ENCODE data around the gene PLEKHG5. TPM values are rescaled to one million over a fixed set of nuclear protein-coding genes. Genes with fewer than 3 reads are reported as not detected.
"Not testable (repeated sequence)": the region's sequence is repeated elsewhere in the genome, so short reads cannot be mapped to it uniquely, and the experiment has no call there.

The PLEKHG5 gene
- polyA plus RNA-seq, 3 donors = 0.03 TPM; not detected in 2

DNA sequence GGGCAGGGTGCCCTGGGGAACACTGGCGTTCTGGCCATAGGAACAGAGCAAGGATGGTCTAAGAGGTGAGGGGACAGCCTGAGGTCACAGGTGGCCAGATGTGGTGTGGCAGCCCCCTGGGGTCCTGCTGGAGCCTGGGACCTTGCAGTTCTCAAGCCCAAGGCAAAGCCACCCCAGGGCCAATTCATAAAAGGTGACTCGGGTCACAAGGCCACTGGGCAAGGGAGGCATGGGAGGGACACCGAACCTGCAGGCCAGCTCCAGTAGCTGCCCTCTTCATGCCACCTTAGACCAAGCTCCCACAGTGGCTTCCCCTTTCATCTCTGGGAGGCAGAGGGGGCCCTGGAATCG, 44.8 kb downstream of the PLEKHG5 start:
- Histone ChIP-seq H3K4me1 (ENCODE audit: control insufficient read depth in 1 of 2, insufficient read depth in 2 of 2, low read length in 2 of 2) (no peaks in the 10 kb centered on the region), H4K20me1 (ENCODE audit: insufficient read depth, low read length) (no peaks in the 10 kb centered on the region), H2AFZ (ENCODE audit: insufficient read depth, low read depth, low read length, poor library complexity, severe bottlenecking) (no peak overlapping the region), H3K27ac (ENCODE audit: low read depth in 1 of 2, low read length in 2 of 2) (no peak overlapping the region), H3K9ac (ENCODE audit: insufficient read depth, low read length, poor library complexity, severe bottlenecking) (no peak overlapping the region), H3K27me3 (ENCODE audit: control insufficient read depth in 2 of 2, insufficient read depth in 2 of 2, low read length in 2 of 2) (peaks cover 6 to 50% of the 10 kb centered on the region in 2 donors), H3K36me3 (replicated peaks in 1 of 2; ENCODE audit: control insufficient read depth in 1 of 2, insufficient read depth in 2 of 2, low read length in 2 of 2) (no peaks in the 10 kb centered on the region), H3K4me2 (replicated peaks; ENCODE audit: extremely low read depth, low read length, poor library complexity, severe bottlenecking) (no peak overlapping the region), H3K4me3 (replicated peaks in 1 of 3; ENCODE audit: low read depth in 2 of 3, low read length in 3 of 3) (no peak overlapping the region), H3K9me3 (replicated peaks in 1 of 2; ENCODE audit: control insufficient read depth in 1 of 2, insufficient read depth in 1 of 2, low read length in 2 of 2) (no peaks in the 10 kb centered on the region), H3K79me2 (ENCODE audit: insufficient read depth, low read length) (no peaks in the 10 kb centered on the region)
- TF ChIP-seq, protein P1, sequence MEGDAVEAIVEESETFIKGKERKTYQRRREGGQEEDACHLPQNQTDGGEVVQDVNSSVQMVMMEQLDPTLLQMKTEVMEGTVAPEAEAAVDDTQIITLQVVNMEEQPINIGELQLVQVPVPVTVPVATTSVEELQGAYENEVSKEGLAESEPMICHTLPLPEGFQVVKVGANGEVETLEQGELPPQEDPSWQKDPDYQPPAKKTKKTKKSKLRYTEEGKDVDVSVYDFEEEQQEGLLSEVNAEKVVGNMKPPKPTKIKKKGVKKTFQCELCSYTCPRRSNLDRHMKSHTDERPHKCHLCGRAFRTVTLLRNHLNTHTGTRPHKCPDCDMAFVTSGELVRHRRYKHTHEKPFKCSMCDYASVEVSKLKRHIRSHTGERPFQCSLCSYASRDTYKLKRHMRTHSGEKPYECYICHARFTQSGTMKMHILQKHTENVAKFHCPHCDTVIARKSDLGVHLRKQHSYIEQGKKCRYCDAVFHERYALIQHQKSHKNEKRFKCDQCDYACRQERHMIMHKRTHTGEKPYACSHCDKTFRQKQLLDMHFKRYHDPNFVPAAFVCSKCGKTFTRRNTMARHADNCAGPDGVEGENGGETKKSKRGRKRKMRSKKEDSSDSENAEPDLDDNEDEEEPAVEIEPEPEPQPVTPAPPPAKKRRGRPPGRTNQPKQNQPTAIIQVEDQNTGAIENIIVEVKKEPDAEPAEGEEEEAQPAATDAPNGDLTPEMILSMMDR (IDR thresholded peaks at IDR 0.05) = no peak
- no peak overlapping the region for H3K27ac Mint-ChIP-seq
- intact Hi-C loops (cut with micrococcal nuclease) = no loop called here
- H3K9me3 Mint-ChIP-seq = peaks cover 0 to 10% (median 0%) of the 10 kb centered on the region in 7 donors
- H3K27me3 Mint-ChIP-seq (ENCODE audit: low read depth in 3 of 3) = peaks cover 55 to 84% (median 69%) of the 10 kb centered on the region in 3 donors
- peaks cover 0 to 5% of the 10 kb centered on the region in 2 donors for H3K36me3 Mint-ChIP-seq
- peak overlapping the region in 1 of 2 donors; percentile 71 for H3K4me3 Mint-ChIP-seq
- WGBS (ENCODE audit: insufficient coverage) = 75% methylated on average over 4 of the region's 4 CpGs
- DNase-seq = no peak
- peaks cover 2% of the 10 kb centered on the region for H3K4me1 Mint-ChIP-seq

DNA sequence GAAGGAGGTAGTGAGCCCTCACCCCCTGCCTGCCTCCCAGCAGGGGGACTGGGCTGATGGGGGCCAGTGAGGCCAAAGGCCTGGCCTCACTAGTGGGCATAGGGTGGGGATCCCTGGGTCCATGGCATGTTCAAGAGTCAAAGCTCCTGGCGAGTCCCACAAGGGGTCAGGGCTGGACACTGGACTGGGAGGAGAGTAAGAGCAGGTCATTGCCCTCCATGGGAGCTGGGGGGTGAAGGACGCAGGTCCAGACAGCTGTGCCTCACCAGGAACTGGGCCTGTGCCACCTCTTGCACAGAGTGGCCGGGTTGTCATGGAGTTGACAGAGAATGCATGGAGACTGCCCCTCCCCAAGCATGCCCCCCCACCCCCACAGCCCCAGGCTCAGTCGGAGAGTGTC, 45.5 kb downstream of the PLEKHG5 start:
- H2AFZ ChIP-seq (ENCODE audit: insufficient read depth, low read depth, low read length, poor library complexity, severe bottlenecking); H3K4me3 ChIP-seq (replicated peaks in 1 of 3; ENCODE audit: low read depth in 2 of 3, low read length in 3 of 3); H3K4me2 ChIP-seq (replicated peaks; ENCODE audit: extremely low read depth, low read length, poor library complexity, severe bottlenecking); H3K9me3 ChIP-seq (replicated peaks in 1 of 2; ENCODE audit: control insufficient read depth in 1 of 2, insufficient read depth in 1 of 2, low read length in 2 of 2); H3K36me3 ChIP-seq (replicated peaks in 1 of 2; ENCODE audit: control insufficient read depth in 1 of 2, insufficient read depth in 2 of 2, low read length in 2 of 2); H4K20me1 ChIP-seq (ENCODE audit: insufficient read depth, low read length); H3K4me1 Mint-ChIP-seq; H3K36me3 Mint-ChIP-seq; H3K9ac ChIP-seq (ENCODE audit: insufficient read depth, low read length, poor library complexity, severe bottlenecking); H3K27ac ChIP-seq (ENCODE audit: low read depth in 1 of 2, low read length in 2 of 2); H3K27ac Mint-ChIP-seq; intact Hi-C loops (cut with micrococcal nuclease); DNase-seq; H3K79me2 ChIP-seq (ENCODE audit: insufficient read depth, low read length); H3K4me1 ChIP-seq (ENCODE audit: control insufficient read depth in 1 of 2, insufficient read depth in 2 of 2, low read length in 2 of 2): not testable (repeated sequence)
- peak overlapping the region in 1 of 2 donors; percentile 35 for H3K4me3 Mint-ChIP-seq
- H3K27me3 Mint-ChIP-seq (ENCODE audit: low read depth in 3 of 3) = peaks cover 57 to 84% (median 71%) of the 10 kb centered on the region in 3 donors
- WGBS (ENCODE audit: insufficient coverage) = 87% methylated on average over 2 of the region's 4 CpGs
- peaks cover 11 to 52% of the 10 kb centered on the region in 2 donors for H3K27me3 ChIP-seq (ENCODE audit: control insufficient read depth in 2 of 2, insufficient read depth in 2 of 2, low read length in 2 of 2)
- H3K9me3 Mint-ChIP-seq = peaks cover 0 to 10% (median 0%) of the 10 kb centered on the region in 7 donors

Measured in CD14-positive monocyte (primary cell).